ENCODE measurements around the gene PILRA.
"Not testable (repeated sequence)": the region's sequence is repeated elsewhere in the genome, so short reads cannot be mapped to it uniquely, and the experiment has no call there.

The PILRA gene

DNA sequence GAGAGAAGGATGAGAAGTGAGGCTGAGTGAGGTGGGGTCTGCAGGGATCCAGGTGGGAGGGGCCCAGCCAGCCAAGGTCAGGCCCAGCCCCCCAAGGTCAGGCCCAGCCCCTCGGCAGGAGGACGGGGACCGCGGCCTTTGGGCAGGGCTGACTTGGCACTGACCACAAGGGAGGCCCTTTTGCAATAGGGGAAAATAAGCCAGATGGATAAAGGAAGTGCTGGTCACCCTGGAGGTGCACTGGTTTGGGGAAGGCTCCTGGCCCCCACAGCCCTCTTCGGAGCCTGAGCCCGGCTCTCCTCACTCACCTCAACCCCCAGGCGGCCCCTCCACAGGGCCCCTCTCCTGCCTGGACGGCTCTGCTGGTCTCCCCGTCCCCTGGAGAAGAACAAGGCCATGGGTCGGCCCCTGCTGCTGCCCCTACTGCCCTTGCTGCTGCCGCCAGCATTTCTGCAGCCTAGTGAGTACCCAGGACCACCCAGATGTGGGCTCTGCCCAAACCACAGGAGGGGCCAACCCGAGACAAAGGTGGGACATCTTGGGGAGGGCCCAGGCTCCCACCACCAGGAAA, at the start of gene PILRA:
Gene PILRA (plus strand): TSS at position 227 of the 571 bp plus-strand sequence. CDS start 170 bp downstream, at position 397.
- DNase-seq (ENCODE audit: low spot score) = no peak

DNA sequence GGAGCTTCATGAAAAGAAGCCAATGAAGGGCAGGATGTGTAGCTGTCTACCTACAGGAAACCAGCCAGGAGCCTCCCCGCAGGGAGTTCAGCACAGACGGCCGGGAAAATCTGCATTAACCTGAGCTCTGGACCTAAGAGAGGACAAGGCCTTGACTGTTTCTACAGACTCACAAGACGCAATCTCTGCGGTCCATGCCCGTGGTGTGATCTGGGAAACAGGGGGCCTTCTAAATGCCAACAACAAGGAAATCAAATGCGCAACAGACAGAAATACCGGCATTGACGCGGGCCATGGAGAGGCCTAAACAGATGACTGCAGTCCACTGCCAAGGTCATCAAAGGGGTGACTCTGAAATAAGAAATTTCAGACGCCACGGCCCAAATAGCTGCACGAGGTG, 49.1 kb upstream of the PILRA start:
- not testable (repeated sequence) for DNase-seq (ENCODE audit: low spot score)

DNA sequence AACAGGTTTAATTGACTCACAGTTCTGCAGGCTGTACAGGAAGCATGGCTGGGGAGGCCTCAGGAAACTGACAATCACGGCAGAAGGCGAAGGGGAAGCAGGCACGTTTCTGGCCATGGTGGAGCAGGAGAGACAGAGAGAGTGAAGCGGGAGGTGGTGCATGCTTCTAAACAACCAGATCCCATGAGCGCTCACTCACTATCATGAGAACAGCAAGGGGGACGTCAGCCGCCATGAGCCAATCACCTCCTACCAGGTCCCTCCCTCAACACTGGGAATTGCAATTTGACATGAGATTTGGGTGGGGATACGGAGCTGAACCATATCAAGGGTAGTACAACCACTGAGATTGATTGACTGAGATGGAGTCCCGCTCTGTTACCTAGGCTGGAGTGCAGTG, 47.6 kb upstream of the PILRA start:
- DNase-seq (ENCODE audit: low spot score) = not testable (repeated sequence)

GRCh38 chr7:100326914-100327313, 46.4 kb upstream of the PILRA start:
- peak; percentile 6 for DNase-seq (ENCODE audit: low spot score)

- peak; percentile 97 for DNase-seq (ENCODE audit: low spot score)
Observed at GRCh38 chr7:100335566-100336466, 37.5 kb upstream of the PILRA start.

- DNase-seq (ENCODE audit: low spot score) = not testable (repeated sequence)
Observed at GRCh38 chr7:100338083-100338696, 35.1 kb upstream of the PILRA start.

DNA sequence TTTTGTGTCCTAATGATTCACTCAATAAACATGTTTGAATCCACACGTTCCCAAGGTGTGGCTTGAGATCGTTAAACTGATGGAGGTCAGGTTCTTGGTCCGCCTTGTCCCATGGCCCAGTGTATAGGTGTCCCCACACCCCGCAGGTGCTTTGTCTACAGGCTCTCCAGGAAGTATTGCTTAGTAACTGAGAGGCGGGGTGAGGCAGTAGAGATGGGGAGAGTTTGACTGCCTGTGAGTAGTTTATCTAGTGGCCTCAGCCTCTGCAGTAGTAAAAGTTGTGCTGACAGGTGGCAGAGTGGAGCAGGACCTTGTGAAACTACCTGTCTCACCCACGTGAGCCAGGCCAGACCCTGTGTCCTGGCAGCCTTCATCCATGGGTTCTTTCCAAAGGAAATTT, 32.0 kb upstream of the PILRA start:
- DNase-seq (ENCODE audit: low spot score) = peak; percentile 21

GRCh38 chr7:100342765-100343164, 30.5 kb upstream of the PILRA start:
- peak; percentile 21 for DNase-seq (ENCODE audit: low spot score)

DNA sequence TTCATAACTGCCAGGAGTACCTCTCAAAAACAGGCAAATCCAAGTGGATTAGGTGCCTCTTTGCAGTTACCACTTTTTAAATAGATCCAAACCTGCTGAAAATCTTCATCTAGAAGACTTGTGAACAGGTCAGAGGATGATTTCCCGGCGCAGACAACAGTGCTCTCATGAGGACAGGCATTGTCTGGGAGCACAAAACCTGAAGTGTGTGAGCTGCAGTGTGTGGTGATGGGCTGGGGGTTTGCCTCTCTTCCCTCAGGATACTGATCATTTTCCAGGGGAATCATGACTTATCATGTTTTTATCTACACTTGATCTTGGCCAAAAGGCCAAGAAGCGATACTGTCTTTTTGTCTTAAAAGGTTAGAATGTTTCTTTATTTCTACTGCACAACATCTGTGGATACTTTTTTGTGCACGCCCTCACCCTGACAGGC, 29.1 kb upstream of the PILRA start:
- DNase-seq (ENCODE audit: low spot score) = peak; percentile 50

- DNase-seq (ENCODE audit: low spot score) = peak; percentile 100
Observed at GRCh38 chr7:100344560-100345287, 28.6 kb upstream of the PILRA start.

GRCh38 chr7:100345288-100345672, 28.0 kb upstream of the PILRA start:
- not testable (repeated sequence) for DNase-seq (ENCODE audit: low spot score)

GRCh38 chr7:100346921-100347320, 26.4 kb upstream of the PILRA start:
- DNase-seq (ENCODE audit: low spot score) = no peak

DNA sequence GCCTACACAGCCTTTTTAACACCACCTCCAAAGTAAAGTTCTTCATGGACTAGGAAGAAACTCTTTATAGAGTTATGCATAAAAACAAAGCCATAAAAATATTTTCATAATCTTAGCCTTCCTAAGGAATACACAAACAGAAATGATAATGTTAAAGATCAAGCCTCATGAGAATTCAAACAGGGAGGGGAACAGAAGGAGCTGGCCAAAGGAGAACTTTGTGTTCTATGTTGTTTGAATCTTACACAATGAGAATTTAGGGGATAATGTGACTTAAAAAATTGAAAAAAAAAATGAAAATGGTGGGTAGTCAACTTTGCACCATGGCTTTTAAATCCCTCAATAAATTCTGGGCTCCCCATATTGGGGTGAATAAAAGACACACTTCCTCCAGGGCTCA, 24.5 kb upstream of the PILRA start:
- no peak for DNase-seq (ENCODE audit: low spot score)

GRCh38 chr7:100349757-100350156, 23.5 kb upstream of the PILRA start:
- DNase-seq (ENCODE audit: low spot score) = no peak

GRCh38 chr7:100351657-100352058, 21.6 kb upstream of the PILRA start:
- no peak for DNase-seq (ENCODE audit: low spot score)

DNA sequence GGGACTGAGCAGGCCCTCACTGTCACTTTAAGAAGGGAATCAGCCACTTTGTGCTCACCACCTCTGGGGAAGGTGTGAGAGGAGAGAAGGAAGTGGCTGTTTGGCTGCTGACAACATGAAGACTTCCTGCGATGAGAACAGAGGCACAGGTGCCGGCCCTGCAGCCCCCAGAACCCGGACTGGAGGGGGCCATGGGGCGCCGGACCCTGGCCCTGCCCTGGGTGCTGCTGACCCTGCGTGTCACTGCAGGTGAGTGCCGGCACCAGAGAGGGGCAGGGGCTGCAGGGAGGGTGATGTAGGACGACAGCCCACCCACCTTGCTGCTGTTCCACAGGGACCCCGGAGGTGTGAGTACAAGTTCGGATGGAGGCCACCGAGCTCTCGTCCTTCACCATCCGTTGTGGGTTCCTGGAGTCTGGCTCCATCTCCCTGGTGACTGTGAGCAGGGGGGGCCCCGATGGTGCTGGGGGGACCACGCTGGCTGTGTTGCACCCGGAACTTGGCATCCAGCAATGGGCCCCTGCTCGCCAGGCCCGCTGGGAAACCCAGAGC, 21.0 kb upstream of the PILRA start:
- not testable (repeated sequence) for DNase-seq (ENCODE audit: low spot score)

DNA sequence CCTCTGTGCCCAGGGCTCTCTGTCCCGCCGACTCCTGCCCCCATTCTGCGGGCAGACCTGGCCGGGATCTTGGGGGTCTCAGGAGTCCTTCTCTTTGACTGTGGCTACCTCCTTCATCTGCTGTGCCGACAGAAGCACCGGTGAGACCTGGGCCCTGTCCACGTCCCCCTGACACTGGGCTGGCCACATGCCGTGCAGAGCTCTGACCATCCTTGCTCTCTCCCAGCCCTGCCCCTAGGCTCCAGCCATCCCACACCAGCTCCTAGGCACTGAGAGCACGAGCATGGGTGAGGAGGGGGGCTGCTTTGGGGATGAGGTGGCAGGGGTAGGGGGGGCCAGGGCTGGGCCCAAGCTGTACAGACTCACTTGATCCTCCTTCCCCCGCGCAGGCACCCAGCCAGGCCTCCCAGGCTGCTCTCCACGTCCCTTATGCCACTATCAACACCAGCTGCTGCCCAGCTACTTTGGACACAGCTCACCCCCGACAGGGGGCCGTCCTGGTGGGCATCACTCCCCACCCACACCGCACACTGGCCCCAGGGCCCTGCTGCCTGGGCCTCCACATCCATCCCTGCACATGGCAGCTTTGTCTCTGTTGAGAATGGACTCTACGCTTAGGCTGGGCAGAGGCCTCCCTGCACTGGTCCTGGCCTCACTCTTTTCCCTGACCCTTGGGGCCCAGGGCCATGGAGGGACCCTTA, 20.2 kb upstream of the PILRA start:
- DNase-seq (ENCODE audit: low spot score) = no peak

- DNase-seq (ENCODE audit: low spot score) = no peak
Observed at GRCh38 chr7:100353685-100354330, 19.5 kb upstream of the PILRA start.

- DNase-seq (ENCODE audit: low spot score) = no peak
Observed at GRCh38 chr7:100356416-100357068, 16.7 kb upstream of the PILRA start.

DNA sequence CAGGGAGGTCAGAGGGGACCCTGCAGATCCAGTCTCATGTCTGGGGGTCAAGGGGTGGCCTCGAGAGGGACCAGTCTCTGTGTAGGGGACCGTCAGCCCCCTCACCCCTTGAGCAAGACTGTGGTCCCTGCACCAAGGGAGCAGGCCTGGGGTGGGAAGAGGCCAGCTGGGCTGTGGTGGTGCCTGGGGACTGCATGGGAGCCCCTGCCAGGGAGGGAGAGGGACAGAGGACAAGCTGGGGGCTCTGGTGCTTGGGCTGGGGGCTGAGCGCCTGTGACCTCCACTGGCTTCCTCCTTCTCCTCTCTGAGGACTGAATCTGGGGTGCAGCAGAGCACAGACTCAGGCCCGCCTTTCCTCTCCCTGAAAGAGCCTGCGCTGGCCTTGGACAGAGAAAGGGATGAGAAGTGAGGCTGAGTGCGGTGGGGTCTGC, 16.1 kb upstream of the PILRA start:
- no peak for DNase-seq (ENCODE audit: low spot score)

All from NAMALWA (cell line).